Measurements from ENCODE around the gene TRHDE.

DNA sequence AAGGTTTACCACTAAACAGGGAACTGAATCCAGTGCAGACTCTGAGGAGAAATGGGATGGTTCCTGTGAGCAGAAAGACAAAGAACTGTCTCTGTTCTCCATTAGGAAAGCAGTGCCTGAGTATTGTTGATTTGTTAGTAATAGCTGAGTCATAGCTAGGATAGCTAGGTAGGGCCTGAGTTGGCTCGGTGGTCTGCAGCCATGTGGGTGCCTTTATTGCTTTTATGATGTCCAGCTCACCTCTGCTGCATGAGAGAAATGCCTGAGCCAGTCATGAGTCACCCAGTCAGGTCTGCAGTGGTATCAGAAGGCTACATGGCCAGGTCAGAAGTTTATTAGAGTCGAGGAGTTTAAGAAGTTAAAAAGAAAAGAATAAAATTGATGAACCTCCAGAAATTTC lies 24.2 kb downstream of the TRHDE start:
- TF ChIP-seq, protein P1, sequence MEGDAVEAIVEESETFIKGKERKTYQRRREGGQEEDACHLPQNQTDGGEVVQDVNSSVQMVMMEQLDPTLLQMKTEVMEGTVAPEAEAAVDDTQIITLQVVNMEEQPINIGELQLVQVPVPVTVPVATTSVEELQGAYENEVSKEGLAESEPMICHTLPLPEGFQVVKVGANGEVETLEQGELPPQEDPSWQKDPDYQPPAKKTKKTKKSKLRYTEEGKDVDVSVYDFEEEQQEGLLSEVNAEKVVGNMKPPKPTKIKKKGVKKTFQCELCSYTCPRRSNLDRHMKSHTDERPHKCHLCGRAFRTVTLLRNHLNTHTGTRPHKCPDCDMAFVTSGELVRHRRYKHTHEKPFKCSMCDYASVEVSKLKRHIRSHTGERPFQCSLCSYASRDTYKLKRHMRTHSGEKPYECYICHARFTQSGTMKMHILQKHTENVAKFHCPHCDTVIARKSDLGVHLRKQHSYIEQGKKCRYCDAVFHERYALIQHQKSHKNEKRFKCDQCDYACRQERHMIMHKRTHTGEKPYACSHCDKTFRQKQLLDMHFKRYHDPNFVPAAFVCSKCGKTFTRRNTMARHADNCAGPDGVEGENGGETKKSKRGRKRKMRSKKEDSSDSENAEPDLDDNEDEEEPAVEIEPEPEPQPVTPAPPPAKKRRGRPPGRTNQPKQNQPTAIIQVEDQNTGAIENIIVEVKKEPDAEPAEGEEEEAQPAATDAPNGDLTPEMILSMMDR (IDR thresholded peaks at IDR 0.05): no peak
- TF ChIP-seq POLR2A (IDR thresholded peaks at IDR 0.05): no peak
